PC-3 (cell line): ENCODE measurements around the gene JPH3.
"Not testable (repeated sequence)": the region's sequence is repeated elsewhere in the genome, so short reads cannot be mapped to it uniquely, and the experiment has no call there.

ENCODE experiments used
- EZH2 ChIP-seq: fragments of 300-600 bp; sonication (generic); IDR thresholded peaks from one replicate; pipeline ENCODE4 v1.6.1; 2017; ENCODE audit warnings: antibody characterized with exemption, mild to moderate bottlenecking, low read length; ENCODE audit not compliant: unreplicated experiment
- TF ChIP-seq, protein P1 (sequence below): fragments of 300-600 bp; sonication (generic); conservative IDR thresholded peaks from 2 replicates; pipeline ENCODE4 v1.5.1; 2017; ENCODE audit warnings: antibody characterized with exemption, low read depth, mild to moderate bottlenecking, low read length

DNA sequence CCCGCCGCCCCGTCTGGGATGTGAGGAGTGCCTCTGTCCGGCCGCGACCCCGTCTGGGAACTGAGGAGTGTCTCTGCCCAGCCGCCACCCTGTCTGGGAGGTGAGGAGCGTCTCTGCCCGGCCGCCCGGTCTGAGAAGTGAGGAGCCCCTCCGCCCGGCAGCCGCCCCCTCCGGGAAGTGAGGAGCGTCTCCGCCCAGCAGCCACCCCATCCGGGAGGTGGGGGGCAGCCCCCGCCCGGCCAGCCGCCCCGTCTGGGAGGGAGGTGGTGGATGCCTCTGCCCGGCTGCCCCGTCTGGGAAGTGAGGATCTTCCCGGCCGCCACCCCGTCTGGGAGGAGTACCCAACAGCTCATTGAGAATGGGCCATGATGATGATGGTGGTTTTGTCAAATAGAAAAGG is 116.5 kb downstream of the JPH3 start:
- not testable (repeated sequence) for TF ChIP-seq EZH2
- TF ChIP-seq, protein P1, sequence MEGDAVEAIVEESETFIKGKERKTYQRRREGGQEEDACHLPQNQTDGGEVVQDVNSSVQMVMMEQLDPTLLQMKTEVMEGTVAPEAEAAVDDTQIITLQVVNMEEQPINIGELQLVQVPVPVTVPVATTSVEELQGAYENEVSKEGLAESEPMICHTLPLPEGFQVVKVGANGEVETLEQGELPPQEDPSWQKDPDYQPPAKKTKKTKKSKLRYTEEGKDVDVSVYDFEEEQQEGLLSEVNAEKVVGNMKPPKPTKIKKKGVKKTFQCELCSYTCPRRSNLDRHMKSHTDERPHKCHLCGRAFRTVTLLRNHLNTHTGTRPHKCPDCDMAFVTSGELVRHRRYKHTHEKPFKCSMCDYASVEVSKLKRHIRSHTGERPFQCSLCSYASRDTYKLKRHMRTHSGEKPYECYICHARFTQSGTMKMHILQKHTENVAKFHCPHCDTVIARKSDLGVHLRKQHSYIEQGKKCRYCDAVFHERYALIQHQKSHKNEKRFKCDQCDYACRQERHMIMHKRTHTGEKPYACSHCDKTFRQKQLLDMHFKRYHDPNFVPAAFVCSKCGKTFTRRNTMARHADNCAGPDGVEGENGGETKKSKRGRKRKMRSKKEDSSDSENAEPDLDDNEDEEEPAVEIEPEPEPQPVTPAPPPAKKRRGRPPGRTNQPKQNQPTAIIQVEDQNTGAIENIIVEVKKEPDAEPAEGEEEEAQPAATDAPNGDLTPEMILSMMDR: not testable (repeated sequence)
